ENCODE measurements around the gene ERBB2. TPM values are rescaled to one million over a fixed set of nuclear protein-coding genes. Genes with fewer than 3 reads are reported as not detected.

Gene ERBB2
- total and polyA plus RNA-seq, 9 of the 15 experiments (the other 6 are each of a cell fraction or from before 2014, with no cell fraction given): 0.74 to 5.6 (median 3.3) TPM

DNA sequence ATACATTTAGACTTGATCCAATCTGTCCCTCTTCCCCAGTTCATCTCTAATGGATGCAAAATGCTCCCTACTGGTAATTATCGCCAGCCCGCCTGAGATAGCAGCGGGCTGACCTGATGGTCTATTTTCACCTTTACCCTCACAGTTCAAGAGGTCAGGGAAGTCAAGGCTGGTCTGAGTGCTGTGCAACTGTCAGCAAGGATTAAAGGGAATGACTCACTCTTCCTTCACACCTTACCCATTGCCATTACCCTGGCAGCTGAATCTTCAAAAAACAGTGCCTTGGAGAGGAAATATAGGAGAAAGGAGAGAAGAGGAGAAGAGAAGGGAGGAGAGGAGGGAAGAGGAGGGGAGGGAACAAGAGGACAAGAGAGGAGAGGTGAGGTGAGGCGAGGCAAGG lies 74.2 kb downstream of the ERBB2 start:
- DNase-seq (ENCODE audit: extremely low read depth in 1 of 4, low spot score in 3 of 4) (peak in 1 of 4 experiments; percentile 41), ATAC-seq (no peak), FAIRE-seq (no peak)
- in situ Hi-C loops (cut with MboI) (no loop called here), intact Hi-C loops (cut with micrococcal nuclease) (no loop called here)
- 3% methylated on average over 4 of the region's 4 CpGs for WGBS (ENCODE audit: insufficient coverage, low coverage, missing lambda C conversion rate)
- ChIA-PET CTCF (ENCODE audit: low intra/inter-chr PET ratio) (no interaction called here), POLR2A (interaction anchor here (0.6 to 1.6 kb wide), 2 partner anchors 99 to 392 kb away, joined by 3 to 4 read pairs; no protein-coding TSS in a partner anchor)
- Histone ChIP-seq H3K4me1 (replicated peaks in 1 of 2; ENCODE audit: control insufficient read depth in 2 of 2, insufficient read depth in 2 of 2, low read length in 2 of 2) (no peaks in the 10 kb centered on the region), H3K4me3 (no peak overlapping the region), H3K9ac (ENCODE audit: insufficient read depth in 1 of 2, low read depth in 2 of 2, low read length in 2 of 2) (no peak overlapping the region), H3K79me2 (ENCODE audit: control insufficient read depth, insufficient read depth, low read length) (no peaks in the 10 kb centered on the region), H3K36me3 (ENCODE audit: control insufficient read depth, insufficient read depth, low read length) (no peaks in the 10 kb centered on the region), H3K4me2 (ENCODE audit: insufficient read depth, low read length) (no peak overlapping the region), H3K9me3 (replicated peaks; ENCODE audit: control insufficient read depth, insufficient read depth, low read depth, low read length) (no peaks in the 10 kb centered on the region), H3K9me1 (ENCODE audit: control insufficient read depth, insufficient read depth, low read length) (no peaks in the 10 kb centered on the region), H3K27ac (ENCODE audit: extremely low read depth, low read depth, low read length) (no peak overlapping the region), H4K20me1 (replicated peaks; ENCODE audit: control insufficient read depth, insufficient read depth, low read length) (no peaks in the 10 kb centered on the region), H2AFZ (ENCODE audit: low read depth, low read length) (no peak overlapping the region), H3K27me3 (ENCODE audit: control insufficient read depth in 2 of 2, insufficient read depth in 2 of 2, low read length in 2 of 2) (peaks cover 20 to 29% of the 10 kb centered on the region in 2 experiments)
- no TSS peak for BruUV-seq (replicated peaks)
- TF ChIP-seq, protein P1, sequence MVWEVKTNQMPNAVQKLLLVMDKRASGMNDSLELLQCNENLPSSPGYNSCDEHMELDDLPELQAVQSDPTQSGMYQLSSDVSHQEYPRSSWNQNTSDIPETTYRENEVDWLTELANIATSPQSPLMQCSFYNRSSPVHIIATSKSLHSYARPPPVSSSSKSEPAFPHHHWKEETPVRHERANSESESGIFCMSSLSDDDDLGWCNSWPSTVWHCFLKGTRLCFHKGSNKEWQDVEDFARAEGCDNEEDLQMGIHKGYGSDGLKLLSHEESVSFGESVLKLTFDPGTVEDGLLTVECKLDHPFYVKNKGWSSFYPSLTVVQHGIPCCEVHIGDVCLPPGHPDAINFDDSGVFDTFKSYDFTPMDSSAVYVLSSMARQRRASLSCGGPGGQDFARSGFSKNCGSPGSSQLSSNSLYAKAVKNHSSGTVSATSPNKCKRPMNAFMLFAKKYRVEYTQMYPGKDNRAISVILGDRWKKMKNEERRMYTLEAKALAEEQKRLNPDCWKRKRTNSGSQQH (CRISPR knock-in tag; IDR thresholded peaks at IDR 0.05): no peak
- TF ChIP-seq MEIS2 (IDR thresholded peaks at IDR 0.05; ENCODE audit: partially characterized antibody) (peak; percentile 63), CCAR2 (IDR thresholded peaks at IDR 0.05; ENCODE audit: low read depth, low read length) (no peak), SRSF1 (IDR thresholded peaks at IDR 0.05; ENCODE audit: low read depth, low read length) (no peak), CHD2 (IDR thresholded peaks at IDR 0.05; ENCODE audit: low read depth, low read length) (no peak), ILF3 (IDR thresholded peaks at IDR 0.05; ENCODE audit: borderline replicate concordance) (no peak), NELFE (IDR thresholded peaks at IDR 0.05; ENCODE audit: insufficient read depth, insufficient read length) (no peak), CBFA2T3 (IDR thresholded peaks at IDR 0.05) (0 out of 2 replicates have a peak, but pooled peaks have one; percentile 38), JUND (IDR thresholded peaks at IDR 0.05; ENCODE audit: borderline replicate concordance, low read depth, low read length) (no peak), JUND (tag; IDR thresholded peaks at IDR 0.05; ENCODE audit: borderline replicate concordance, low read depth, low read length) (peak; percentile 31; the same call in 1 of the 3 replicates), DPF2 (IDR thresholded peaks at IDR 0.05) (peak; percentile 29; the same call in 1 of the 2 replicates), SRSF9 (IDR thresholded peaks at IDR 0.05; ENCODE audit: borderline replicate concordance, low read depth, low read length) (no peak), RFX7 (CRISPR knock-in tag; IDR thresholded peaks at IDR 0.05) (no peak), SMARCA4 (IDR thresholded peaks at IDR 0.05) (no peak)
- TF ChIP-seq, protein P2, sequence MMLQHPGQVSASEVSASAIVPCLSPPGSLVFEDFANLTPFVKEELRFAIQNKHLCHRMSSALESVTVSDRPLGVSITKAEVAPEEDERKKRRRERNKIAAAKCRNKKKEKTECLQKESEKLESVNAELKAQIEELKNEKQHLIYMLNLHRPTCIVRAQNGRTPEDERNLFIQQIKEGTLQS (IDR thresholded peaks at IDR 0.05): peak; percentile 67
- TF ChIP-seq, protein P2 (CRISPR knock-in tag; conservative IDR thresholded peaks at IDR 0.05): no peak
- TF ChIP-seq, protein P3, sequence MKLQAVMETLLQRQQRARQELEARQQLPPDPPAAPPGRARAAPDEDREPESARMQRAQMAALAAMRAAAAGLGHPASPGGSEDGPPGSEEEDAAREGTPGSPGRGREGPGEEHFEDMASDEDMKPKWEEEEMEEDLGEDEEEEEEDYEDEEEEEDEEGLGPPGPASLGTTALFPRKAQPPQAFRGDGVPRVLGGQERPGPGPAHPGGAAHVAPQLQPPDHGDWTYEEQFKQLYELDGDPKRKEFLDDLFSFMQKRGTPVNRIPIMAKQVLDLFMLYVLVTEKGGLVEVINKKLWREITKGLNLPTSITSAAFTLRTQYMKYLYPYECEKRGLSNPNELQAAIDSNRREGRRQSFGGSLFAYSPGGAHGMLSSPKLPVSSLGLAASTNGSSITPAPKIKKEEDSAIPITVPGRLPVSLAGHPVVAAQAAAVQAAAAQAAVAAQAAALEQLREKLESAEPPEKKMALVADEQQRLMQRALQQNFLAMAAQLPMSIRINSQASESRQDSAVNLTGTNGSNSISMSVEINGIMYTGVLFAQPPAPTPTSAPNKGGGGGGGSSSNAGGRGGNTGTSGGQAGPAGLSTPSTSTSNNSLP (IDR thresholded peaks at IDR 0.05; ENCODE audit: borderline replicate concordance, low read depth, low read length): no peak
- TF ChIP-seq, protein P4, sequence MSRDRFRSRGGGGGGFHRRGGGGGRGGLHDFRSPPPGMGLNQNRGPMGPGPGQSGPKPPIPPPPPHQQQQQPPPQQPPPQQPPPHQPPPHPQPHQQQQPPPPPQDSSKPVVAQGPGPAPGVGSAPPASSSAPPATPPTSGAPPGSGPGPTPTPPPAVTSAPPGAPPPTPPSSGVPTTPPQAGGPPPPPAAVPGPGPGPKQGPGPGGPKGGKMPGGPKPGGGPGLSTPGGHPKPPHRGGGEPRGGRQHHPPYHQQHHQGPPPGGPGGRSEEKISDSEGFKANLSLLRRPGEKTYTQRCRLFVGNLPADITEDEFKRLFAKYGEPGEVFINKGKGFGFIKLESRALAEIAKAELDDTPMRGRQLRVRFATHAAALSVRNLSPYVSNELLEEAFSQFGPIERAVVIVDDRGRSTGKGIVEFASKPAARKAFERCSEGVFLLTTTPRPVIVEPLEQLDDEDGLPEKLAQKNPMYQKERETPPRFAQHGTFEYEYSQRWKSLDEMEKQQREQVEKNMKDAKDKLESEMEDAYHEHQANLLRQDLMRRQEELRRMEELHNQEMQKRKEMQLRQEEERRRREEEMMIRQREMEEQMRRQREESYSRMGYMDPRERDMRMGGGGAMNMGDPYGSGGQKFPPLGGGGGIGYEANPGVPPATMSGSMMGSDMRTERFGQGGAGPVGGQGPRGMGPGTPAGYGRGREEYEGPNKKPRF (IDR thresholded peaks at IDR 0.05; ENCODE audit: low read depth, low read length): no peak
